Progenitor cell of endocrine pancreas (in vitro differentiated cells): ENCODE data around the gene PHF19. TPM values are rescaled to one million over a fixed set of nuclear protein-coding genes. Genes with fewer than 3 reads are reported as not detected.

Experiments
- DNase-seq: peaks from one replicate; pipeline ENCODE4 v3.0.0; 2021; ENCODE audit warnings: low spot score; ENCODE audit not compliant: unreplicated experiment
- H3K27ac Mint-ChIP-seq: 2 replicates; pipeline ENCODE4 v1.8.0; 2021; ENCODE audit warnings: mild to moderate bottlenecking, moderate library complexity, mixed read lengths
- H3K27me3 Mint-ChIP-seq: 2 replicates; pipeline ENCODE4 v1.8.0; 2021; ENCODE audit warnings: mixed read lengths
- H3K36me3 Mint-ChIP-seq: 2 replicates; pipeline ENCODE4 v1.8.0; 2022; ENCODE audit warnings: mixed read lengths; ENCODE audit not compliant: insufficient read depth
- H3K4me1 Mint-ChIP-seq: 2 replicates; pipeline ENCODE4 v1.8.0; 2021; ENCODE audit warnings: low read depth, mixed read lengths
- H3K4me3 Mint-ChIP-seq: 2 replicates; pipeline ENCODE4 v1.8.0; 2021; ENCODE audit warnings: low read depth, mild to moderate bottlenecking, moderate library complexity, mixed read lengths
- H3K9me3 Mint-ChIP-seq: 2 replicates; pipeline ENCODE4 v1.8.0; 2021; ENCODE audit warnings: low read depth, mixed read lengths
- total RNA-seq: library from RNA; stranded (reverse); gene quantifications from 2 replicates; pipeline ENCODE4 v1.2.1, GENCODE V29; 2021
- TF ChIP-seq, protein P1 (sequence below): fragments of 200-600 bp; sonication (generic); IDR thresholded peaks from one replicate; pipeline ENCODE4 v1.5.0; 2021; ENCODE audit warnings: antibody characterized with exemption, mild to moderate bottlenecking; ENCODE audit not compliant: unreplicated experiment

PHF19 gene
- total RNA-seq, 1 donor from 2014 or later = 27.2 TPM

DNA sequence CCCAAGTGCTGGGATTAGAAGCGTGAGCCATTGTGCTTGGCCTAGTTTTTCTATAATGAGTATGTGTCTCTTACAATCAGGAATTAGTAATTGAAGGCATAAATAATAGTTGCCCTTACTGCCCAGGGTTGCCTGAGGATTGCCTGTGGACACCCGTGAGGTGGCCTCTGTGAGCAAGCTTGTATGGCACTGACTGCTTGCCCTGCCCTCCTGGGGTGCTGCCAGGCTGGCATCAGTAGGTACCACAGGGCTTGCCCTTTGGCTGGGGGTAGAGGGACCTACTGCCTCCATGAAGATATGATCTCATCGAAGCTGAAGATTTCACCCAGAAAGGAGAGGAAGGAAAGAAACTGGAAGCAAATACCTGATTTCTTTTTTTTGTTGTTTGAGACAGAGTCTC is 23.8 kb upstream of the PHF19 start:
- Mint-ChIP-seq H3K4me3 (no peak overlapping the region), H3K9me3 (no peaks in the 10 kb centered on the region), H3K4me1 (no peaks in the 10 kb centered on the region), H3K36me3 (no peaks in the 10 kb centered on the region), H3K27ac (no peak overlapping the region), H3K27me3 (no peaks in the 10 kb centered on the region)
- DNase-seq = no peak
- TF ChIP-seq, protein P1, sequence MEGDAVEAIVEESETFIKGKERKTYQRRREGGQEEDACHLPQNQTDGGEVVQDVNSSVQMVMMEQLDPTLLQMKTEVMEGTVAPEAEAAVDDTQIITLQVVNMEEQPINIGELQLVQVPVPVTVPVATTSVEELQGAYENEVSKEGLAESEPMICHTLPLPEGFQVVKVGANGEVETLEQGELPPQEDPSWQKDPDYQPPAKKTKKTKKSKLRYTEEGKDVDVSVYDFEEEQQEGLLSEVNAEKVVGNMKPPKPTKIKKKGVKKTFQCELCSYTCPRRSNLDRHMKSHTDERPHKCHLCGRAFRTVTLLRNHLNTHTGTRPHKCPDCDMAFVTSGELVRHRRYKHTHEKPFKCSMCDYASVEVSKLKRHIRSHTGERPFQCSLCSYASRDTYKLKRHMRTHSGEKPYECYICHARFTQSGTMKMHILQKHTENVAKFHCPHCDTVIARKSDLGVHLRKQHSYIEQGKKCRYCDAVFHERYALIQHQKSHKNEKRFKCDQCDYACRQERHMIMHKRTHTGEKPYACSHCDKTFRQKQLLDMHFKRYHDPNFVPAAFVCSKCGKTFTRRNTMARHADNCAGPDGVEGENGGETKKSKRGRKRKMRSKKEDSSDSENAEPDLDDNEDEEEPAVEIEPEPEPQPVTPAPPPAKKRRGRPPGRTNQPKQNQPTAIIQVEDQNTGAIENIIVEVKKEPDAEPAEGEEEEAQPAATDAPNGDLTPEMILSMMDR = no peak

DNA sequence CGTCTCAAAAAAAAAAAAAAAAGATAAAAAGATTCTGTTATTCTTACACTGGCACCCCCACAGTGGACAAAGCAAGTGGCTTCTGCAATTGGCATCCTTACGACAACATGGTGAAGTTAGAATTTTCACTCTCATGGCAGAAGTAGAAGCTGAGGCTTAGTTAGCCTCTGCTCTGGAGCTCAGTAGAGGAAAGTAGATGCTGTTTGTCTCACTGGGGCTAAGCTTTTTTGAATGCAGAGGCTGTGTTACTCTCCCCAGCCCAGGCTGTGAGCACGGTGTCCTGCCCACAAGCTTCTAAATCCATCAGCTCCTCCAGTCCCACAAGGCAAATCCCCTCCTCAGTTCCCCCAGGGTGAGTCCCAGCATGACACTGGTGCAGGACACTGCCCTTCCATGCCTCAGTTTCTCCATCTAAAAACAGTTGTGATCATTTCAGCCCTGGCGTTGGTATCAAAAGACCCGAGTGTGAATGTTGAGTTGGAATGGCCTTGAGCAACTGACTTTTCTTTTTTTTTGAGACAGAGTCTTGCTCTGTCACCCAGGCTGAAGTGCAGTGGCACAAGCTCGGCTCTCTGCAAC is 22.6 kb upstream of the PHF19 start:
- no peak for DNase-seq

DNA sequence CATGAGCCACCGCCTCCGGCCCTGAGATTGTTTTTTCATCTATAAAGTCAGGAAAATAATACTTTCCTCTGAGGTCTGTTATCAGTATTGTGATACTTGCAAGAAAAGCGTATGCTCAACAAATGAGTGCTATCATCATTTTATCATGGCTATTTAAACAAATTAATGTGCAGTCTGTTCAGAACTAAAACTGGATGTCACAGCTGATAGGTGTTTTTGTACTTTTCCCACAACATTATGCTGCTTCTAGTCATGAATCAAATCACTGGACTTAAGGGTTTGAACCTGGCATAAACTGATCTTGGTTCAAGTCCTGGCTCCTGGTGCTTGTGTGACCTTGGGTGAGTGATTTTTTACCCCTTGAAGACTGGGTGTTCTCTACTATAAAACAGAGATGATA is 21.4 kb upstream of the PHF19 start:
- TF ChIP-seq, protein P1 = no peak
- H3K4me1 Mint-ChIP-seq = no peaks in the 10 kb centered on the region
- no peaks in the 10 kb centered on the region for H3K36me3 Mint-ChIP-seq
- DNase-seq = no peak
- H3K9me3 Mint-ChIP-seq = no peaks in the 10 kb centered on the region
- no peak overlapping the region for H3K27ac Mint-ChIP-seq
- H3K4me3 Mint-ChIP-seq = no peak overlapping the region
- peaks cover 2% of the 10 kb centered on the region for H3K27me3 Mint-ChIP-seq

More for the DNA sequence above, 22.6 kb upstream of the PHF19 start:
- no peaks in the 10 kb centered on the region for H3K27me3 Mint-ChIP-seq
- H3K4me3 Mint-ChIP-seq = no peak overlapping the region
- H3K36me3 Mint-ChIP-seq = no peaks in the 10 kb centered on the region
- no peak overlapping the region for H3K27ac Mint-ChIP-seq
- TF ChIP-seq, protein P1 = no peak
- no peaks in the 10 kb centered on the region for H3K9me3 Mint-ChIP-seq
- no peaks in the 10 kb centered on the region for H3K4me1 Mint-ChIP-seq

DNA sequence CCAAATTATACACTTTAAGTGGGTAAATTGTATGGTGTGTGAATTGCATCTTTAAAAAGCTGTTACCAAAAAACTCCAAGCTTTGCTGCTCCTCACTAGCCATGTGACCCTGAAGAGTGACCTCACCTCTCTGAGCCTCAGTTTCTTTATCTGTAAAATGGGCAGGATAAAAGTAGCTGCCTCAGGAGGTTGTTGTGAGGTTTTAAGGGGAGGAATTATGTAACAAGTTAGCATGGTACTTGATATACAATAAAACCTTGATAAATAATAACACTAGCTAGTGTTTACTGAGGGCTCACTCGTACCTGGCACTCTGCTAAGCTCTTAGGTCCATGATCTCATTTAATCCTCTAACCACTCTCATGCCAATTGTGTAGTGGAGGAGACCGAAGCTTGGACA is 19.0 kb upstream of the PHF19 start:
- TF ChIP-seq, protein P1 = no peak
- no peaks in the 10 kb centered on the region for H3K4me1 Mint-ChIP-seq
- no peaks in the 10 kb centered on the region for H3K36me3 Mint-ChIP-seq
- no peak overlapping the region for H3K27ac Mint-ChIP-seq
- no peak overlapping the region for H3K4me3 Mint-ChIP-seq
- no peak for DNase-seq
- peaks cover 10% of the 10 kb centered on the region for H3K27me3 Mint-ChIP-seq
- H3K9me3 Mint-ChIP-seq = no peaks in the 10 kb centered on the region

DNA sequence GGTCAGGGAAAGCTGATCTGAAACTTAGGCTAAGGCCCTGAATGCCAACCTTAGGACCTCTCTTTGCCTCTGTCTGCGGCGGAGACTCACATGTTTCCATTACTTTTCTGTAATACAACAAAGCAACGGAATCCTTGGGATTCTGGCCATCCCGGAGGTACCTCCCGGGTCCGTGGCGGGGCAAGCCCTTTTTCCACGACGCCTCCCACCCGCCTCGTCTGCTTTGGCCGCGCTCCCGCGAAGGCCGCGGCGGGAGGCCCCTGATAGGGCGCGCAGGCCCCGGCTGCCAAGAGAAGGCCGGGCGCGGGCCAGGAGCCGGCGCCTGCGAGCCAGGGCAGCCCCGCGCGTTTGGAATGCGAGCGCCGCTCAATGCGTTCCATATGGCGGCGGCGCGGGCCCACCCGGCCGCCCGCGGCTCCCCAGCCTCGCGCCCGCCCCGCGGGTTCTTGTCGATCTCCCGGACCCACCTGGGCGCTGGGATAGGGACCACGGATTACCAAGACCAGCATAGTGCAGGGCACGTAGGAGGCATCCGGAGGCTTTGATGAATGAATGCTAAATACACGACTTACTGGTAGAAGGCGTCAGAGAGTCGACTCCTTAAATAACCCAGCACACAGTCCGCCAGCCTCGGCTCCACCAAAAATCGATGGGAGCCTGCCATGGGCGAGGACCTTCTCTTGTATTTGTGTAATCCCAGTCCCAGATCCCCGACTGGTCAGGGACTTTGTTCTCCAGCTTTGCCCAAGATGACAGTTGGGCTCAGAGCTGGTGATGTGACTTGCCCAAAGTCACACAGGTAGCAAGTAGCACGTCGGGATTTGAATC is 17.5 kb upstream of the PHF19 start:
- H3K27ac Mint-ChIP-seq = no peak overlapping the region
- H3K36me3 Mint-ChIP-seq = no peaks in the 10 kb centered on the region
- H3K9me3 Mint-ChIP-seq = no peaks in the 10 kb centered on the region

More for the DNA sequence above, 17.5 kb upstream of the PHF19 start:
- TF ChIP-seq, protein P1 = no peak
- H3K27me3 Mint-ChIP-seq = peaks cover 17% of the 10 kb centered on the region
- DNase-seq = peak; percentile 22
- peak overlapping the region; percentile 55 for H3K4me3 Mint-ChIP-seq
- peaks cover 8% of the 10 kb centered on the region for H3K4me1 Mint-ChIP-seq
